Measurements from ENCODE around the gene DYRK4.
A peak's percentile ranks its signal among the peaks of the same experiment; 100 is the strongest.

DYRK4 gene

DNA sequence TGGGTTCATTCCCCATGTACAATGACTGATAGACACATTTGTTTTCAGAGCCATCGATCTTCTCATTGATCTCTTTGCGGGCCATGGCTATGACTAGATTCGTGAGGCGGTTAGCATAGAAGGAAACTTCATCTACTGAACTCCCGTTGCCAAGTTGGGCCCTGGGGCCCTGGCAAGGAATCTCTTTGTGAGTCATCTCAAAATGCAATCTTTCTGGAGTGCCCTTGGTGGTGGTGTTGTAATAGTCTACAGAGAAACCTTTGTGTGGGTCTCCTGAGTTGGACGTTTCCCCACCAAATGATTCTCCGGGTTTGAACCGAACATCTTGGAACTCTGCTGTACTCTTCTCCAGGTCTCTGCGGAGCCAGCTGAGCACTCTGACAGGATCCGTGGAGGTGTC is 66.4 kb downstream of the DYRK4 start:
- Histone ChIP-seq H3K79me2 (ENCODE audit: low read length) (no peaks in the 10 kb centered on the region), H3K27me3 (ENCODE audit: low read depth, low read length) (peaks cover 34% of the 10 kb centered on the region), H3K9me3 (ENCODE audit: insufficient read depth, low read length) (no peaks in the 10 kb centered on the region), H3K36me3 (replicated peaks; ENCODE audit: low read depth, low read length) (no peaks in the 10 kb centered on the region), H3K4me3 (ENCODE audit: low read length) (no peak overlapping the region), H3K27ac (ENCODE audit: low read length) (no peak overlapping the region), H2AFZ (ENCODE audit: low read depth, low read length) (no peak overlapping the region), H3K4me2 (ENCODE audit: low read length) (no peak overlapping the region), H3K9ac (ENCODE audit: low read length) (no peak overlapping the region), H4K20me1 (ENCODE audit: insufficient read depth, low read length) (no peaks in the 10 kb centered on the region), H3K4me1 (ENCODE audit: low read length) (no peaks in the 10 kb centered on the region)
- no peak for TF ChIP-seq CTCF (IDR thresholded peaks at IDR 0.05; ENCODE audit: low read depth, low read length)
- no peak for TF ChIP-seq EZH2phosphoT487 (IDR thresholded peaks at IDR 0.05; ENCODE audit: low read depth)

- Histone ChIP-seq H3K36me3 (replicated peaks; ENCODE audit: low read depth, low read length) (no peaks in the 10 kb centered on the region), H3K9me3 (ENCODE audit: insufficient read depth, low read length) (no peaks in the 10 kb centered on the region), H4K20me1 (ENCODE audit: insufficient read depth, low read length) (no peaks in the 10 kb centered on the region), H3K27me3 (ENCODE audit: low read depth, low read length) (peaks cover 29% of the 10 kb centered on the region), H3K4me3 (ENCODE audit: low read length) (no peak overlapping the region), H3K4me1 (ENCODE audit: low read length) (no peaks in the 10 kb centered on the region), H2AFZ (ENCODE audit: low read depth, low read length) (no peak overlapping the region), H3K27ac (ENCODE audit: low read length) (no peak overlapping the region), H3K9ac (ENCODE audit: low read length) (no peak overlapping the region), H3K4me2 (ENCODE audit: low read length) (no peak overlapping the region), H3K79me2 (ENCODE audit: low read length) (no peaks in the 10 kb centered on the region)
- TF ChIP-seq EZH2phosphoT487 (IDR thresholded peaks at IDR 0.05; ENCODE audit: low read depth) (no peak), CTCF (IDR thresholded peaks at IDR 0.05; ENCODE audit: low read depth, low read length) (no peak)
Measured at GRCh38 chr12:4630262-4630661, 68.3 kb downstream of the DYRK4 start.

GRCh38 chr12:4643747-4644146 is 81.7 kb downstream of the DYRK4 start:
- Histone ChIP-seq H2AFZ (ENCODE audit: low read depth, low read length) (peak overlapping the region; percentile 22; the same call in 1 of the 2 replicates), H3K4me2 (ENCODE audit: low read length) (peak overlapping the region; percentile 78), H3K4me1 (ENCODE audit: low read length) (peaks cover 45% of the 10 kb centered on the region), H3K27me3 (ENCODE audit: low read depth, low read length) (no peaks in the 10 kb centered on the region), H3K27ac (ENCODE audit: low read length) (peak overlapping the region; percentile 84), H3K9me3 (ENCODE audit: insufficient read depth, low read length) (no peaks in the 10 kb centered on the region), H3K4me3 (ENCODE audit: low read length) (peak overlapping the region; percentile 53), H3K9ac (ENCODE audit: low read length) (peak overlapping the region; percentile 44), H3K79me2 (ENCODE audit: low read length) (peaks cover 9% of the 10 kb centered on the region; the same call in 1 of the 2 replicates), H4K20me1 (ENCODE audit: insufficient read depth, low read length) (no peaks in the 10 kb centered on the region), H3K36me3 (replicated peaks; ENCODE audit: low read depth, low read length) (no peaks in the 10 kb centered on the region)
- TF ChIP-seq CTCF (IDR thresholded peaks at IDR 0.05; ENCODE audit: low read depth, low read length): no peak
- no peak for TF ChIP-seq EZH2phosphoT487 (IDR thresholded peaks at IDR 0.05; ENCODE audit: low read depth)

GRCh38 chr12:4645023-4645422 is 83.0 kb downstream of the DYRK4 start:
- no peak overlapping the region for H3K4me2 ChIP-seq (ENCODE audit: low read length)
- no peaks in the 10 kb centered on the region for H3K27me3 ChIP-seq (ENCODE audit: low read depth, low read length)
- H3K4me1 ChIP-seq (ENCODE audit: low read length): peaks cover 49% of the 10 kb centered on the region
- no peaks in the 10 kb centered on the region for H4K20me1 ChIP-seq (ENCODE audit: insufficient read depth, low read length)
- no peaks in the 10 kb centered on the region for H3K36me3 ChIP-seq (replicated peaks; ENCODE audit: low read depth, low read length)
- H3K79me2 ChIP-seq (ENCODE audit: low read length): peaks cover 20% of the 10 kb centered on the region
- H2AFZ ChIP-seq (ENCODE audit: low read depth, low read length): no peak overlapping the region
- no peak overlapping the region for H3K9ac ChIP-seq (ENCODE audit: low read length)
- no peak overlapping the region for H3K4me3 ChIP-seq (ENCODE audit: low read length)
- no peaks in the 10 kb centered on the region for H3K9me3 ChIP-seq (ENCODE audit: insufficient read depth, low read length)
- TF ChIP-seq CTCF (IDR thresholded peaks at IDR 0.05; ENCODE audit: low read depth, low read length): no peak
- no peak for TF ChIP-seq EZH2phosphoT487 (IDR thresholded peaks at IDR 0.05; ENCODE audit: low read depth)
- H3K27ac ChIP-seq (ENCODE audit: low read length): no peak overlapping the region

Measured in OCI-LY3 (cell line).